Ascending aorta (tissue), 2 donors: Measurements from ENCODE around the gene EFEMP1. TPM values are rescaled to one million over a fixed set of nuclear protein-coding genes. Genes with fewer than 3 reads are reported as not detected.

Experiments used
- DNase-seq, 2 donors: peaks; one replicate each; pipeline ENCODE4 v3.0.0-alpha.2; 2019; ENCODE audit warnings: low spot score in 2 of 2
- H3K27ac ChIP-seq, 2 donors: fragments of 200-600 bp; sonication (generic); one replicate each; pipeline ENCODE4 v1.5.1; 2016 to 2017; ENCODE audit warnings: mild to moderate bottlenecking in 1 of 2
- H3K27me3 ChIP-seq: fragments of 200-600 bp; sonication (generic); one replicate; pipeline ENCODE4 v1.5.1; 2017
- H3K36me3 ChIP-seq, 2 donors: fragments of 200-600 bp; sonication (generic); one replicate each; pipeline ENCODE4 v1.5.1; 2016
- H3K4me1 ChIP-seq, 2 donors: fragments of 200-600 bp; sonication (generic); one replicate each; pipeline ENCODE4 v1.5.1; 2016 to 2017; ENCODE audit warnings: mild to moderate bottlenecking in 1 of 2
- H3K4me3 ChIP-seq, 2 donors: fragments of 200-600 bp; sonication (generic); one replicate each; pipeline ENCODE4 v1.5.1; 2016 to 2017; ENCODE audit warnings: mild to moderate bottlenecking in 1 of 2
- H3K9me3 ChIP-seq, 2 donors: fragments of 200-600 bp; sonication (generic); one replicate each; pipeline ENCODE4 v1.5.1; 2016
- CTCF ChIP-seq, 3 experiments: fragments of 200-600 bp in 2 of 3; fragments of 450-650 bp in 1 of 3; sonication (generic) in 2 of 3; IDR thresholded peaks; one replicate each; pipeline ENCODE4 v1.5.1; 2016 to 2019; ENCODE audit warnings: antibody characterized with exemption in 3 of 3, mild to moderate bottlenecking in 1 of 3, moderate library complexity in 1 of 3
- intact Hi-C: fragments of 100-400 bp; cut with DNase I; formaldehyde crosslinking; loops from one replicate; pipeline ENCODE4 v1.15.1; 2023
- total RNA-seq: library from RNA; depleted of rRNA; stranded (reverse); fragments of >200 nt; gene quantifications from one replicate; pipeline ENCODE4 v1.1.0, GENCODE V29; 2016

EFEMP1 gene
- total RNA-seq, 1 donor from 2014 or later = 1,320 TPM

GRCh38 chr2:55901322-55901721 is 22.3 kb downstream of the EFEMP1 start:
- intact Hi-C loops = no loop called here
- H3K27ac ChIP-seq = peak overlapping the region; percentile 25 to 66

GRCh38 chr2:55899881-55900280 is 23.7 kb downstream of the EFEMP1 start:
- no peak for DNase-seq
- Histone ChIP-seq H3K27me3 (no peaks in the 10 kb centered on the region), H3K27ac (peak overlapping the region; percentile 25 to 66), H3K36me3 (peaks cover 4 to 31% of the 10 kb centered on the region in 2 donors), H3K4me1 (peaks cover 5 to 13% of the 10 kb centered on the region in 2 donors), H3K4me3 (no peak overlapping the region), H3K9me3 (no peaks in the 10 kb centered on the region)
- no peak for TF ChIP-seq CTCF (IDR thresholded peaks at IDR 0.05)
- intact Hi-C loops = no loop called here

More at GRCh38 chr2:55901322-55901721, 22.3 kb downstream of the EFEMP1 start:
- Histone ChIP-seq H3K27me3 (no peaks in the 10 kb centered on the region), H3K4me1 (peaks cover 5 to 12% of the 10 kb centered on the region in 2 donors), H3K9me3 (no peaks in the 10 kb centered on the region), H3K36me3 (peaks cover 7 to 29% of the 10 kb centered on the region in 2 donors), H3K4me3 (no peak overlapping the region)
- TF ChIP-seq CTCF (IDR thresholded peaks at IDR 0.05) = no peak
- no peak for DNase-seq

DNA sequence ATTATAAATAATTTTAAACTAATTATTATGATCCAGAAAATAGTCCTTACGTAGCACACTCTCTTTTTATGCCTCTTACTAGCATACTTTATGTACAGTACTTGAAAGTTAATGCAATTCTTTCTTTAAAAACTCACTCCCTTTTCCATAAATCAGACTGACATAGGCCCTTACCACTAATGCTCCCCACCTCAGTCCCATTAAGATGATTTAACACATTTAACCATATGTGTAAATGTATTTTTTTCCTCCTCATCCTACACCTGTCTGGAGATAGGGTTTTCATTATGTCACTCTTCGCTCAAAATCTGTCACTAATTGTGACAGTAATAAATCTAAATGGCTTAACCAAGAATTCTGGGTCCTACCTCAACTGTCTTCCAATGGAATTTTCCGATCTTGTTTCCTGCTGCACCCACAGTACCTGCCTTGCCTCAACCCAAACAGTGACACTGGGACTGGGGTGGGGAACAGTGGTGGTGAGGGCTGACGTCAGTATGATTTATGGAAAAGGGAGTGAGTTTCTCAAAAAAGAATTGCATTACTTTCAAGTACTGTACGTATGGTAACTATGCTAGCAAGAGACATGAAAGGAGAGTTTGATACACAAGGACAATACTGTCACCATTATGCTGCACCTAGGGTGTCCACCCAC is 25.1 kb downstream of the EFEMP1 start:
- DNase-seq = no peak
- Histone ChIP-seq H3K9me3 (no peaks in the 10 kb centered on the region), H3K4me3 (no peak overlapping the region), H3K27ac (peak overlapping the region in 1 of 2 donors; percentile 66), H3K4me1 (peaks cover 5 to 14% of the 10 kb centered on the region in 2 donors), H3K36me3 (peaks cover 4 to 20% of the 10 kb centered on the region in 2 donors), H3K27me3 (no peaks in the 10 kb centered on the region)
- no peak for TF ChIP-seq CTCF (IDR thresholded peaks at IDR 0.05)
- intact Hi-C loops = no loop called here

GRCh38 chr2:55896633-55897032 is 26.9 kb downstream of the EFEMP1 start:
- H3K4me1 ChIP-seq = peaks cover 5 to 18% of the 10 kb centered on the region in 2 donors
- no peak for TF ChIP-seq CTCF (IDR thresholded peaks at IDR 0.05)
- H3K27me3 ChIP-seq = no peaks in the 10 kb centered on the region
- no peaks in the 10 kb centered on the region for H3K9me3 ChIP-seq
- no peak for DNase-seq
- intact Hi-C loops = no loop called here
- peaks cover 2 to 6% of the 10 kb centered on the region in 2 donors for H3K36me3 ChIP-seq
- peak overlapping the region; percentile 2 to 41 for H3K27ac ChIP-seq
- no peak overlapping the region for H3K4me3 ChIP-seq

DNA sequence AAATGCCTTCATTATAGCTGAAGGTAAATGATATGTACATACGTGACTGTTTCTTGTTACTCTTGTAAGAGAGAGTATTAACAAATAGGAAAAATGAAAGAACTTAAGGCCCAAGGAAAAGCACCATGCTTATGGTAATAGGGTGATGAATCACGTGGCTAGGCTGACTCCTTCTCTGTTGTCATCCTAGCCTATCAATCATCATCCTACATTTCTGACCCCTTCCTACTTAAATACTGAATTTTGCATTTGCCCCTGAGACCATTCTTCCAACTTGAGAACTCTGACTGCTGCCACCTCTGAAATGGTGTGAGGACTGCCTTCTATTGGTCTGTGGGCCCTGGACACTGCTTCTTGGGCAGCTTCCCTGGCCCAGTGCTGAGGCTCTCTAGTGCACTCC is 28.9 kb downstream of the EFEMP1 start:
- H3K4me1 ChIP-seq = peaks cover 0 to 25% of the 10 kb centered on the region in 2 donors
- H3K27ac ChIP-seq = peak overlapping the region; percentile 36 to 93

More for the DNA sequence above, 28.9 kb downstream of the EFEMP1 start:
- H3K36me3 ChIP-seq = peaks cover 0 to 6% of the 10 kb centered on the region in 2 donors
- H3K9me3 ChIP-seq = no peaks in the 10 kb centered on the region
- no peak for DNase-seq
- intact Hi-C loops = no loop called here
- no peak for TF ChIP-seq CTCF (IDR thresholded peaks at IDR 0.05)
- H3K27me3 ChIP-seq = no peaks in the 10 kb centered on the region
- no peak overlapping the region for H3K4me3 ChIP-seq
